ENCODE results near the gene RSPH4A. TPM values are rescaled to one million over a fixed set of nuclear protein-coding genes. Genes with fewer than 3 reads are reported as not detected.
A peak's percentile ranks its signal among the peaks of the same experiment; 100 is the strongest.
"Not testable (repeated sequence)": the region's sequence is repeated elsewhere in the genome, so short reads cannot be mapped to it uniquely, and the experiment has no call there.

The RSPH4A gene
- total RNA-seq, 2 donors from 2014 or later, result 0.09 to 0.17 TPM

DNA sequence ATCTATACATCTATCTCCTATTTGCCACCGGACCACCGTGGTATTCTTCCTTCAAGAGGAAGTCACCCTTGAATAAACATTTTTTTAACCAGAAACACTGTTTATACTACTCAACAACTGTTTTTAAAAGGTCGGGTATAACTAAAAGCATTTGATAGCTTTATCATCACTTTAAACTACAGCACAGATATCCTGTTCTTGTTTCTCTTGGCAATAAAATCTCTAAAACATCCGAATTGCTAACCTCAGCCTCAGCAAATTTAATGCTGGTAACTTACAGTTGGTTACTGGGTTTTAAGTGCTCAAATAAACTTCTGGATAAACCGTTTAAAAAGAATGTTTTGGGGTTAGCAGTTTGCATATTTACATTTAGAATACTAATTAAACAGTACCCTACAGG lies 31.9 kb downstream of the RSPH4A start:
- DNase-seq (no peak), ATAC-seq (replicated peaks in 1 of 2) (no peak)
- no peak overlapping the region for H3K27ac Mint-ChIP-seq
- H3K4me3 Mint-ChIP-seq, result no peak overlapping the region
- peaks cover 6% of the 10 kb centered on the region for H3K4me1 Mint-ChIP-seq (ENCODE audit: low read depth)
- no peaks in the 10 kb centered on the region for H3K9me3 Mint-ChIP-seq
- no peaks in the 10 kb centered on the region for H3K27me3 Mint-ChIP-seq (ENCODE audit: low read depth)
- H3K36me3 Mint-ChIP-seq (ENCODE audit: insufficient read depth in 2 of 2), result peaks cover 4 to 16% of the 10 kb centered on the region in 2 donors

DNA sequence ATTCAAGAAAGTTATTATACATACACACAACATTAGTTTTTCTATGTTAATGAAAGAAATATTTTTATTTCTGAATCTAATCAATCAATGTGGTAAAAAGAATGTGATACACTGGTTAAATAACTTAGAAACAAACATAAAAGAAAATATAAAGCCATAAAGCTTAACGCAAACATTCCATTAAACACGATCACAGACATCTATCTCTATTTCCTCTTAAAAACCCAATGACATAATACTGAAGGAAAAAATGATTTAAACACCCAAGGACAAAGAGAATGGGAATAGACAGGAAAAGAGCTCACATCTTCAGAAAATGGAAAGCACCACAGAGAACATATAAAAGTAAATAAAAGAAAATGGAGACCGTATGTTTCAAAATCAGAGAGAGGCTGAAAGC lies 32.9 kb downstream of the RSPH4A start:
- Mint-ChIP-seq H3K4me1 (ENCODE audit: low read depth) (peaks cover 6% of the 10 kb centered on the region), H3K36me3 (ENCODE audit: insufficient read depth in 2 of 2) (peaks cover 4 to 15% of the 10 kb centered on the region in 2 donors), H3K27ac (no peak overlapping the region), H3K4me3 (no peak overlapping the region), H3K27me3 (ENCODE audit: low read depth) (no peaks in the 10 kb centered on the region), H3K9me3 (no peaks in the 10 kb centered on the region)
- no peak for ATAC-seq (replicated peaks in 1 of 2)
- DNase-seq, result no peak

DNA sequence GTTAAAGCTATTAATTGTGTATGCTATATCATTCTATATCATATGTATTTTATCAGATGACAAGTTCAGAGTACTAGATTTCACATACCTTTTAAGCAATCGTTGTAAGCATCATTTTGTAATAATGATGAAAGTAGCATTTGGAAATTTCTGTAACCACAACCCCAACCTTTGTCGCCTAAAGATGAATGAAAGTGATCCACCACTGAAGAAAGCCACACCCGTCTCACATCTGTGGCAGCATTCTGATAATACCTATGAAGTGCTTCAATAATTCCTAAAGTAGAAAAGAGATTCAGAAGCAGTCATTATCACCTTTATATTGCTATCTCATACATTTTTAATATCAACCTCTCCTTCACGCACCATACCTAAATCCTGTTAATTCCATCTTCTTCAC lies 35.6 kb downstream of the RSPH4A start:
- ATAC-seq (replicated peaks in 1 of 2), result no peak
- H3K36me3 Mint-ChIP-seq (ENCODE audit: insufficient read depth in 2 of 2), result peaks cover 4 to 15% of the 10 kb centered on the region in 2 donors
- H3K4me3 Mint-ChIP-seq, result no peak overlapping the region
- H3K4me1 Mint-ChIP-seq (ENCODE audit: low read depth), result peaks cover 6% of the 10 kb centered on the region
- H3K9me3 Mint-ChIP-seq, result no peaks in the 10 kb centered on the region
- no peak overlapping the region for H3K27ac Mint-ChIP-seq
- no peak for DNase-seq
- H3K27me3 Mint-ChIP-seq (ENCODE audit: low read depth), result no peaks in the 10 kb centered on the region

DNA sequence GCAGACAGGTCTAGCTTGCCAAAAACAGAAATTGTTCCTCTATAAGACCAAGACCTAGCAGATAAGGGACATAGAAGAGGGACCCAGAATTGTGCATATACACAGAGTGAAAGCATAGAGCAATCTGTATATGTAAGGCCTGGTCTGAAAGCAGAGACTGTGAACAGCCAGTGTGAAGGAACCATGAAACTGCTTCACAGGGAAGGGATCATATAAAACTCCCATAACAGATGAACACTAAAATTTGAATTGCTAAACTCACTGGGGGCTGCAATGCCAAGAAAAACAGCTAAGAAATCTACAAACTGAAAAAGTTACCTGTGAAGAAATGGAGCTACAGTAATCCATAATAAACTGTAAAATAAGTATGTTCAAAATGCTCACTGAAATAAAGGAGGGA lies 45.3 kb downstream of the RSPH4A start:
- peak overlapping the region in 1 of 2 donors; percentile 10 for H3K4me3 Mint-ChIP-seq
- H3K9me3 Mint-ChIP-seq, result no peaks in the 10 kb centered on the region
- H3K36me3 Mint-ChIP-seq (ENCODE audit: insufficient read depth in 2 of 2), result peaks cover 4 to 19% of the 10 kb centered on the region in 2 donors
- ATAC-seq (replicated peaks in 1 of 2), result no peak
- no peaks in the 10 kb centered on the region for H3K27me3 Mint-ChIP-seq (ENCODE audit: low read depth)
- no peak for DNase-seq
- peaks cover 53% of the 10 kb centered on the region for H3K4me1 Mint-ChIP-seq (ENCODE audit: low read depth)
- no peak overlapping the region for H3K27ac Mint-ChIP-seq

DNA sequence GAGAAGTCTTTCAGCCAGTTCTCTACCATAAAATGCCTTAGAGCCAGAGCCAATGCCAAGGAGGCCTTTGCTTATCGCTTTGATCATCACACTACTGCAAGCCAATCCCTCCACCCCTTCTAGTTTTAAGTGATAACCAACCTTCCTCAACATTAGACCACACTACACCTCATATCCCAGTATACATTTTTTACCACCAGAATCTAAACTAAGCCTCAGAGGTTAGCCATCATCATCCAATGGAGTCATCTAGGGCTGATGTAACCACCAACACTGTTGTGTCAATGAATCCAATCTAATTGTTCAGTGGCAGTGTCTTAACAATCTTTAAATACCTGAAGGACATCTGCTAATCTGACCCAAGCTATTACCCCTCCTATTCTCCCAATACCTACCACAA lies 45.9 kb downstream of the RSPH4A start:
- DNase-seq (peak in 1 of 2 donors; percentile 10), ATAC-seq (replicated peaks in 1 of 2) (peak; percentile 94)
- Mint-ChIP-seq H3K4me1 (ENCODE audit: low read depth) (peaks cover 59% of the 10 kb centered on the region), H3K36me3 (ENCODE audit: insufficient read depth in 2 of 2) (peaks cover 4 to 17% of the 10 kb centered on the region in 2 donors), H3K4me3 (peak overlapping the region; percentile 53 to 57), H3K27me3 (ENCODE audit: low read depth) (no peaks in the 10 kb centered on the region), H3K27ac (peak overlapping the region; percentile 91), H3K9me3 (no peaks in the 10 kb centered on the region)

DNA sequence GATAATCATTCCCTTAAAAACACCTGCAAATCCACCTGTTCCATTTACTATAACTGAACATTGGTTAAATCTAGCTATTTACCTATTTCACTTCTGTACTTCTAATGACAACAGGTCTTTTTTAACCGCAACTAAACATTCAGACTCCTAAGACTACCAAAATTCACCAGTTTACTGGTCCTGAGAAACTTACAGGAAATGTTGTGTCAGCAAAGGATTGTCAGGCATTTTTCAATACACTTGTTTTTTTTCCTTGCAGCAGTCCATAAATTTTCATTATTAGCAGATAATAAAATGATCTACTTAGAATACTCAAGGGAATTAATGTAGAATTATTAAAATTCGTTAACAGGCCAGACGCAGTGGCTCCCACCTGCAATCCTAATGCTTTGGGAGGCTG lies 47.0 kb downstream of the RSPH4A start:
- Mint-ChIP-seq H3K36me3 (ENCODE audit: insufficient read depth in 2 of 2) (peaks cover 4 to 13% of the 10 kb centered on the region in 2 donors), H3K27me3 (ENCODE audit: low read depth) (no peaks in the 10 kb centered on the region), H3K4me3 (peak overlapping the region; percentile 10 to 53), H3K4me1 (ENCODE audit: low read depth) (peaks cover 69% of the 10 kb centered on the region), H3K27ac (peak overlapping the region; percentile 91), H3K9me3 (no peaks in the 10 kb centered on the region)
- ATAC-seq (replicated peaks in 1 of 2) (no peak), DNase-seq (no peak)

DNA sequence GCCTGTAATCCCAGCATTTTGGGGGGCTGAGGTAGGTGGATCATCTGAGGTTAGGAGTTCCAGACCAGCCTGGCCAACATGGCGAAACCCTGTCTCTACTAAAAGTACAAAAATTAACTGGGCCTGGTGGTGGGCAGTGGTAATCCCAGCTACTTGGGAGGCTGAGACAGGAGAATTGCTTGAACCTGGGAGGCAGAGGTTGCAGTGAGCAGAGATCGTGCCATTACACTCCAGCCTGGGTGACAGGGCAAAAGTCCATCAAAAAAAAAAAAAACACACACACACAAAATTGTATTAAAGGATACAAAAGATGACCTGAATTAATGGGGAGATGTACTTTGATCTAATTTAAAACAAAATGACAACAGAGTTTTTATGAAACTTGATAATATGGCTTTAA lies 47.9 kb downstream of the RSPH4A start:
- not testable (repeated sequence) for H3K9me3 Mint-ChIP-seq; ATAC-seq (replicated peaks in 1 of 2); H3K27me3 Mint-ChIP-seq (ENCODE audit: low read depth); DNase-seq; H3K27ac Mint-ChIP-seq
- peaks cover 67% of the 10 kb centered on the region for H3K4me1 Mint-ChIP-seq (ENCODE audit: low read depth)
- peak overlapping the region; percentile 7 to 72 for H3K4me3 Mint-ChIP-seq
- H3K36me3 Mint-ChIP-seq (ENCODE audit: insufficient read depth in 2 of 2), result peaks cover 2 to 13% of the 10 kb centered on the region in 2 donors

DNA sequence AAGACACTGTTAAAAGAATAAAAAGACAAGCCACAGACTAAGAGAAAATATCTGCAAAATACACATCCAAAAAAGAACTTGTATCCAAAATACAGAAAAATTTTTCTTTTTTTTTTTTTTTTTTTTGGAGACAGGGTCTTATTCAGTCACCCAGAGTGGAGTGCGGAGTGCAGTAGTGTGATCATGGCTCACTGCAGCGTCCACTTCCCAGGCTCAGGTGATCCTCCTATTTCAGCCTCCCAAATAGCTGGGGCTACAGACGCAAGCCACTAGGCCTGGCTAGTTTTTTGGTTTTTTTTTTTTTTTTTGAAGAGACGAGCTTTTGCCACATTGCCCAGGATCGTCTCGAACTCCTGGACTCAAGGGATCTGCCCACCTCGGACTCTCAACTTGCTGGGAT lies 49.2 kb downstream of the RSPH4A start:
- Mint-ChIP-seq H3K4me3 (peak overlapping the region; percentile 67 to 94), H3K4me1 (ENCODE audit: low read depth) (peaks cover 60% of the 10 kb centered on the region), H3K9me3 (no peaks in the 10 kb centered on the region), H3K27me3 (ENCODE audit: low read depth) (no peaks in the 10 kb centered on the region), H3K36me3 (ENCODE audit: insufficient read depth in 2 of 2) (peaks cover 2 to 7% of the 10 kb centered on the region in 2 donors), H3K27ac (no peak overlapping the region)
- DNase-seq (no peak), ATAC-seq (replicated peaks in 1 of 2) (no peak)

DNA sequence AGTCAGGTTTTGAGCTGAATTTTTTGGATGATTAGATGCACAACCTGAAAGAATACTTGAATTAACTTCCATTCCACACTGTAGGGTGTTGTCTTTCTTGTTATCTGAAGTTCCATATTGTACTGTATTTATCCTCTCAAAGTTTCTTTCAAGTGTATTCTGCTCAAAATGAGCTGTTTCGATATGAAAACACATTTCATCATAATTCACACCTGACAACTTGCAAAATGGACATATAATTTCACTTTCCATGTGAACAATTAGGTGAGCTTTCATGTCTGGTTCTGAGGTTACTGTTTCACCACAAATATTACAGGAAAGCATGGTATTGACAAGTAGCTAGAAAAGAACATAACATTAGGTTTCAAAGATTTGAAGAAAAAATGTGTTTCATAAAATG lies 50.6 kb downstream of the RSPH4A start:
- no peaks in the 10 kb centered on the region for H3K9me3 Mint-ChIP-seq
- peaks cover 53% of the 10 kb centered on the region for H3K4me1 Mint-ChIP-seq (ENCODE audit: low read depth)
- ATAC-seq (replicated peaks in 1 of 2) (peak; percentile 8 to 15), DNase-seq (no peak)
- peak overlapping the region; percentile 94 to 99 for H3K4me3 Mint-ChIP-seq
- peak overlapping the region; percentile 82 for H3K27ac Mint-ChIP-seq
- H3K27me3 Mint-ChIP-seq (ENCODE audit: low read depth), result peaks cover 6% of the 10 kb centered on the region
- H3K36me3 Mint-ChIP-seq (ENCODE audit: insufficient read depth in 2 of 2), result peaks cover 2 to 7% of the 10 kb centered on the region in 2 donors

DNA sequence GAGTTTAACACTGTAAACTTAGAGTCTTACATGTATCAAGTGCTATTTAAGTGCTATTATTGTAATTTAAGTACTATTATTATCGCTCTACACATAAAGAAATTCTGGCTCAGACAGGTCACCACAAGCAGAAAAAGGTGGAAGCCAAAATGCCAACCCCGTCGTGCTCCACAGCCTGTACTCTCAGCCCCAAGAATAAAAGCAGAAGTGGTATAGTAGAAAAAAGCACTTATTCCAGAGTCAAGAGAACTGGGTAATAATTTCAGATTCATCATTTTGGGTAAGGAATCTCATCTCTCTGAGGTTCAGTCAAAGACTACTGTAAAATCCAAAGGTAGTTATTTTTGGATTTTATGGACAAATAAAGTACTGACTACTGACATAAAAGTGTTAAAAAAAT lies 51.3 kb downstream of the RSPH4A start:
- no peak for ATAC-seq (replicated peaks in 1 of 2)
- H3K36me3 Mint-ChIP-seq (ENCODE audit: insufficient read depth in 2 of 2), result peaks cover 2 to 7% of the 10 kb centered on the region in 2 donors
- H3K9me3 Mint-ChIP-seq, result no peaks in the 10 kb centered on the region
- peak overlapping the region; percentile 93 for H3K27ac Mint-ChIP-seq
- DNase-seq, result no peak
- H3K4me1 Mint-ChIP-seq (ENCODE audit: low read depth), result peaks cover 45% of the 10 kb centered on the region
- H3K27me3 Mint-ChIP-seq (ENCODE audit: low read depth), result peaks cover 6% of the 10 kb centered on the region
- H3K4me3 Mint-ChIP-seq, result peak overlapping the region; percentile 94 to 99

DNA sequence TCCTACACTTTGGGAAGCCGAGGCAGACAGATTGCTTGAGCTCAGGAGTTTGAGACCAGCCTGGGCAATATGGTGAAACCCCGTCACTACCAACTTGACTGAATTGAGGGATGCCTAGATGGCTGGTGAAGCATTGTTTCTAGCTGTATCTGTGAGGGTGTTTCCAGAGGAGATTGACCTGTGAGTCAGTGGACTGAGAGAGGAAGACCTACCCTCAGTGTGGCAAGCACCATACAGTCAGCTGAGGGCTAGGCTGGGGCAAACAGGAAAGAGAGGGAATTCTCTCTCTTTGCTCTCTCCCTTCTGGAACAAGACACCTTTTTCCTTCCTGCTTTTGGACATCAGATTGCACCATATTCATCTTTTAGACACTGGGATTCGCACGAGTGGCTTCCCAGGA lies 56.0 kb downstream of the RSPH4A start:
- Mint-ChIP-seq H3K27me3 (ENCODE audit: low read depth) (peaks cover 6% of the 10 kb centered on the region), H3K4me1 (ENCODE audit: low read depth) (peaks cover 9% of the 10 kb centered on the region), H3K36me3 (ENCODE audit: insufficient read depth in 2 of 2) (no peaks in the 10 kb centered on the region), H3K4me3 (no peak overlapping the region), H3K9me3 (no peaks in the 10 kb centered on the region), H3K27ac (no peak overlapping the region)
- ATAC-seq (replicated peaks in 1 of 2), result no peak
- no peak for DNase-seq

DNA sequence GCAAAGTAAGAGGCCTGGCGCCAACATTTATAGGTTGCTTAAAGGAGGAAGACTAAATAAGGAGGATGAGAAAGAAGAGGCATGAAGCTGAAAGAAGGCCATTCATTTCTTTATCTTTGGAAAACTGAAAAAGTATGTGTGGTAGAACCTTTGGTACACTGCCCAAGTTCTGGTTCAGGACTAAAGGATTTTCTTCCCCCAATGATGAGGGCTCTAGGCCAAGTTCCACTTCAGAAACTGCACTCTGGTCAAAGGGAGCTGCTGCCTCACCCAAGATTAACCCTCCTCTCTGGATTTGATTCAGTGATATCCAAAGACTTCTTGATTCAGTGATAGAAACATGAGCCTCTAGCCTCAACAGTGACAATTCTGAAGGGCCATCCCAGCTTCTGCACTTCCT lies 59.7 kb downstream of the RSPH4A start:
- Mint-ChIP-seq H3K4me1 (ENCODE audit: low read depth) (peaks cover 7% of the 10 kb centered on the region), H3K27ac (no peak overlapping the region), H3K4me3 (no peak overlapping the region), H3K36me3 (ENCODE audit: insufficient read depth in 2 of 2) (peaks cover 0 to under 1% of the 10 kb centered on the region in 2 donors), H3K9me3 (no peaks in the 10 kb centered on the region), H3K27me3 (ENCODE audit: low read depth) (peaks cover 4% of the 10 kb centered on the region)
- DNase-seq (no peak), ATAC-seq (replicated peaks in 1 of 2) (no peak)

DNA sequence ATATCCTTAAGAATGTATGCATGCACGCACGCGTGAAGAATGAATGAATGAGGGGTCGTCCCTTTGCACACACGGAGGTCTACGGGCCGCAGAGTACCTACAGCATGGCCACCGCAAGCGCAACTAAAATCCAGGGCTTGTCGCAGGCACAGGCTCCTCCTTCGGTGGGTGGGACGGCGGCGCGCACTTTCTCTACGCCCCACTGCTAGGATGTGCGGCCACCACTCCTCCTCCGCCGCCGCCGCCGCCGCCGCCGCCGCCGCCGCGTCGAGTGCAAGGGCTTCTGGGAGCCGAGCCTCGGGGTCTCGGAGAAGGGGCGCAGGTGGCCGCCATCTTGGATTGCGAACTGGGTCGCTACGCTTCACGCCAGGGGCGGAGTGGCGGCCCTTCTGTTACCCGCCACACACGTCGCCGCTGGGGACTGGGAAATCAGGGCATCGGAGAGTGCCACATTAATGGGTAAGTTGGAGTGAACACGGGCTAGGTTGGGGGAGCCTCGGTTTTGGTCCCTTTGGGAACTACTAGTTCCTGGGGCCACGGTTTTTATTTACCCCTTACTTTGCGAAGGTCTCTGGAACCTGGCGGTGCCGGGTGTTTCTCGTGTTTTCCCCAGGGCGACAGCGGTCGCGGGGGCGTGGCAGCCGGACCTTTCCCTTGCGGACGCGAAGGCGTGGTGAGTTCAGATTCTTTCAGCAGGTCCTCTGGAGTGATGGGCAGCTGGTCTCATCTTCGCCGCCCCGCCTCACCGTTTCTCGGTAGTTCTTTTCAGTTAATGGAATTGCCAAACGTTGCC lies 64.8 kb downstream of the RSPH4A start, which contains the start of gene KPNA5:
Gene KPNA5 (plus strand): TSS at position 332 of the 793 bp plus-strand sequence. CDS start 124 bp downstream, at position 456.
- Mint-ChIP-seq H3K36me3 (ENCODE audit: insufficient read depth in 2 of 2) (peaks cover 5 to 18% of the 10 kb centered on the region in 2 donors), H3K9me3 (peaks cover 0 to 2% of the 10 kb centered on the region in 2 donors), H3K27ac (peak within 1 kb of the TSS; percentile 99), H3K4me3 (peak within 1 kb of the TSS; percentile 96 to 98), H3K27me3 (ENCODE audit: low read depth) (no peaks in the 10 kb centered on the region), H3K4me1 (ENCODE audit: low read depth) (peaks cover 32% of the 10 kb centered on the region)
- DNase-seq (peak; percentile 91 to 94), ATAC-seq (replicated peaks in 1 of 2) (peak; percentile 97)
